GM19455 (cell line): ENCODE measurements around the gene PLXNA1.

Experiments used
- ATAC-seq: cut with Tn5 transposase; IDR thresholded peaks from one replicate; pipeline ENCODE4 v1.9.1; 2021; ENCODE audit not compliant: unreplicated experiment

Gene PLXNA1

DNA sequence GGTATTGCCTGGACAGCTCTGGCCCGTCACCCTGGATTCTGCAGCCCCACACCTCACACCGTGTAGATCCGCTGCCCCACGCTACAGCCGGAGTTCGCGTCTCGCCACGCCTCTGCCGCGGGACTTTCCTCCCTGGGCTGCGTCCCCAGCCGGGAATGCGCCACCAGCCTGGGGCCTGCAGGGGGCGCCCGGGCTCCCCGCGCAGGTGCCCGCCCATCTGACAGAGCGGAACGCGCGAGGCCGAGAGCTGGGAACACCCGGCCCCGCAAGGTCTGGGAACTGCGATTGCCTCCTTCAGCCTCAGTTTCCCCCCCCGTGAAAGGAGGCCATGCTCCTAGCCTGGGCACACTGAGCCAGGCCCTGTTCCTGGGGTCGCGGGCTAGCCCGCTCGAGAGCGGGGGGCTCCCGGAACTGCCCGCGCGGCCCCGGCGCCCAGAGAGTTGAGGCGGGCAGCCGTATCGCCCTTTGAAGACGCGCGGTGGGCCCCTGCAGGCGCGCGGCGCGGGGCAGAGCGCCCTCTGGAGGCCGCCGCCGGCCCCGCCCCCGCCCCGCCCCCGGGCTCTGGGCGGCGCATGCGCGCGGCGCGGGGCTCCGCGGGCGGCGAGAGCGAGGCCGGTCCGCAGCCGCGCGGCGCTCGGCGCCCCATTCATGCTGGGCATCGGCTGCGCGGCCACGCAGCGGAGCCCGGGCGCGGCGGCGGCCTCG, at the start of gene PLXNA1:
PLXNA1 (plus strand) TSS at position 645 of the 705 bp plus-strand sequence. CDS start 5,479 bp downstream, outside the sequence.
- peak; percentile 71 for ATAC-seq

DNA sequence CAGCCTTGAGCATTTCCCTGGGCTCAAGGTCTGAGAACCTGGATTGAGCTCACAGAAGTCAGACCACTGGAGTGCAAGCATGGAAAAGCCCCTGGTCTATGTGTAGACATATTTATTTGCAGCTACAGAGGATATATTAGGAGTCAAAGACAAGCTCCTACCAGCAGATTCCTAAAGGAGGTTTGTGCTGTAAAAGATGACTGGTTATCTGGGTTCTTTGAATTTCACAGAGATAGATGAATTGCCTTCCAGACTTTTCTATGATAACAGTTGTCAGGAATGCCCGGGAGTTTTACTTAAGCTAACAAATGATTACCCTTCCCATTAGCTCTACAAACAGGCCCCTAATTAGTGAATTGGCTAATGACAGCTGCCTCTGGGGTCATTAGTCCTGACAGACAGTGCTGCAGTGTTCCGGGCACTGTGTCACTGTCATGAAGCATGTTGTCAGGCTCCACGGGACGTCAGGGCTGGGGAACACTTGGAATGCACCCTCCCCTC, 48.8 kb upstream of the PLXNA1 start:
- ATAC-seq: no peak

- no peak for ATAC-seq
These were observed 47.9 kb upstream of the PLXNA1 start for GRCh38 chr3:126934991-126935390.

DNA sequence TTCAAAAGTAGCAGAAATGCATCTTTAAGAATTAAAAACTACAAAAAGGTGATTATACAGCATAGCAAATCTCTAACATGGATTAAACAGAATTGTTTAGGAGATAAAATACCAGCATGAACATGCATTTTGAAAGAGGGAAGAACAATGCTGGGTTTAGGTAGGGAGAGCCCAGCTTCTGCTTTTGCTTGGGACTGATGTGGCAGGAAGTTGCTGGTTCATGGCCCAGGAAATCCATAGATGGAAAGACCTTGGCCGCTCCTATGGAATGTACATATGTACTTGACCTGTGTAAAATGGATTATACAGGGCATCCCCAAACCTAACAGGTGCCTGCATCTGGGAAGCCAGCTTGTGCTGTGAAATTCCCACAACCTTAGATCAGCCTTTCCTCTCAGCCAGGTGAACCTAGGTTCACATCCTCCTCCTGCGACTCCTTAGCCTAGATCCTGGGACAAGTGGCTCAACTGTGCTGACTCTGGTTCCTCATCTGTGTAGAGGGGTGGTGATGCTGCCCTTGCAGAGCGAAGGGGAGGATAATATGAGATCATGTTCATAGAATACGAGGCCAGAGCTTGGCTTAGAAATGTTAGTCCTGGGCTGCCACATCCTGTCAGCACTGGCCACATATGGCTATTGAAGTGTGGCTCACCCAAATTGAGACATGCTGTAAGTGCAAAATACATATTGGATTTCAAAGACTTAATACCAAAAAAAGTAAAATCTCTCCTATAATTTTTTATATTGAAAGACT, 47.0 kb upstream of the PLXNA1 start:
- ATAC-seq: no peak

- ATAC-seq: no peak
These were observed 46.0 kb upstream of the PLXNA1 start for GRCh38 chr3:126936853-126937425.

DNA sequence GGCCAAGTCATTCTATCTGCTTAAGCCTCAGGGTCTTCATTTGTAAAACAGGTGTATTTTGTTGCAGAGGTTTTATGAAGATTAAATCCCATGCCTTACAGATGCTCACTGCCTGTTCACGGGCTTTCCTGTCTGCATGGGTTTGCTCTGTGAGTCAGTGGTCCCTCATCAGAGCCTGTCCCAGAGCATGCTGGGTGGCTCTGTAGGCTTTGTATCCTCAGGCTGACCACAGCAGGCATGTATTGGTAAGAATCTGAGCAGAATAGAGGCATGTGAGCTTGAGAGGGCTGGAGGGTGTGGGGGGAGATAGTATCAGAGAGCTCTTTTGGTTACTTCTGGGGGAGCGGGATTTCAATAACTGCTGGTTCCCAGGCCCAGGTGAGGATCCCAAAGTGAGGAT, 45.4 kb upstream of the PLXNA1 start:
- ATAC-seq: no peak

- ATAC-seq: no peak
These were observed 44.9 kb upstream of the PLXNA1 start for GRCh38 chr3:126937973-126938372.

DNA sequence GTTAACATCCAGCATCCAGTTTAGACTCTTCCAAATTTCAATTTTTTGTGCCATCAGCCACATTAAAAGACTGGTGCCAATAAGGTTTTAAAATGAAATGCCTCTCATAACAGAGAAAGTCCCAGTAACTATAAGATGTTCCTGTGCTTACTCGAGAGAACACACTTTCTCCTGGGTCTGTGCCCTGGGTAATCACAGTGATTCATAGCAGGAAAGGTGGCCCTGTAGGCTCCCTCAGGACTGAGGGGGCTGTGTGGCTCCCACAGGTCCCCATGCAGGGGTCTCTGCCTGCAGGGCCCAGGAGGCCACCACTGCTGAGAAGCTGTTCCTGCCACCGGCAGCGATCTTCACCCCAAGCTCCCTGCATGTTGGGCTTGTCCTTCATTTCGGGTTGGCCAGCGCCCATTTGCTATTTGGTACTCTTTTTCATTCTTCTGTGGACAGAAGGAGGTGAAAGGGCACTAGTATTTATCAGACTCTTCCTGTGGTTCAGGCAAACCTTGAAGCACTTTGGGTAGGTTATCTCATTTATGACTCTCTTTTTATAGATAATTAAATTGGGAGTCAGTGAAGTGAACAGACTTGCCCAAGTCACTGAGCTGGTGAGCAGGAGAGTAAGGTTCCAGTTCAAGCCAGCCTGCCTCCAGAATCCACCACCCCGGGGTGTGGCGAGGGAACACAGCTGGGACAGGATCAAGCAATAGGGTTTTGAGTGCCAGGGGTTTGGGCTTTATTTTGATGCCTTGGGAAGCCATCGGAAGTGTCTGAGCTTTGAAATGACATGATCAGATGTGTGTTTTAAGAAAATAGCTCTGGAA, 44.2 kb upstream of the PLXNA1 start:
- no peak for ATAC-seq

GRCh38 chr3:126939338-126939718, 43.6 kb upstream of the PLXNA1 start:
- ATAC-seq: no peak

DNA sequence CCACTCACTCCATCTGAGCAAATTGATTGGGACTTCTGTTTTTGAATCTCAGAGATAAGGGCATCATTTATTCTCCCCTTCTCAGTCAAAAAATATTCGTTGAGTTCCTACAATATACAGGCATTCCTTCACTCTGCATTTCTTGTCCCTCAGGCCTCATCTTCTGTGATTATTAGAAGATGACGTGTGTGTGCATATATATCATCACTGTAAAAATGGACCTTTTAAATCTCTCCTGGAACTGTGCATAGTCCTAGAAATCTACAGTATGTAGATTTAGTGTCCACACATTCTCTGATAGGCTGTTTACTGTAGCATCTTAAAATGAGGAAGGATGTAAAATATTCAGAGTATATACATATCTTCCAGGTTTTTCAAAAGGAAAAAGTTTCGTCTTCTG, 43.2 kb upstream of the PLXNA1 start:
- no peak for ATAC-seq

DNA sequence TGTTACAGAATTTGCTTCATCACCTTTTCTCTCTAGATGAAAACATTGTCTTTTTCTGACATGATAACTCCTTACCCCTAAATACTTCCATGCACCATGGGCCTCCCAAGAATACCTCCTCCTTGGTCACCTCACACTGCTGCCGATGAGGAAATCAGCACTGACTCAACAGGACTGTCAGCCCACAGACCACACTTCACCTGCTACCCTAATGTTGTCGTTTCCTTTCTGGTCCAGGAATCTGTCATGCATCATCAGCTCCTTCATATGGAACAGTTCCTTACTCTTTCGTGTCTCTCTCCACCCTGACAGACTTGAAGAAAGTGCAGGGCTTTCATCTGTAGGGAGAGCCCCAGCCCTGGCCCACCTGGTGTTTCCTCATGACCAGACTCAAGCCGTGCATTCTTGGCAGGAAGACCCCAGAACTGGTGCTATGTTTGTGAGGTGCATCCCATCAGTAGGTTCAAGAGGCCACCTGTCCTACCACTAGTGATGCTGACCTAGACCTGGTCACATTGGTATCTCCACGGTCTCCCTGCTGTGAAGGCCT, 41.1 kb upstream of the PLXNA1 start:
- ATAC-seq: no peak

GRCh38 chr3:126944089-126944965, 38.6 kb upstream of the PLXNA1 start:
- no peak for ATAC-seq

DNA sequence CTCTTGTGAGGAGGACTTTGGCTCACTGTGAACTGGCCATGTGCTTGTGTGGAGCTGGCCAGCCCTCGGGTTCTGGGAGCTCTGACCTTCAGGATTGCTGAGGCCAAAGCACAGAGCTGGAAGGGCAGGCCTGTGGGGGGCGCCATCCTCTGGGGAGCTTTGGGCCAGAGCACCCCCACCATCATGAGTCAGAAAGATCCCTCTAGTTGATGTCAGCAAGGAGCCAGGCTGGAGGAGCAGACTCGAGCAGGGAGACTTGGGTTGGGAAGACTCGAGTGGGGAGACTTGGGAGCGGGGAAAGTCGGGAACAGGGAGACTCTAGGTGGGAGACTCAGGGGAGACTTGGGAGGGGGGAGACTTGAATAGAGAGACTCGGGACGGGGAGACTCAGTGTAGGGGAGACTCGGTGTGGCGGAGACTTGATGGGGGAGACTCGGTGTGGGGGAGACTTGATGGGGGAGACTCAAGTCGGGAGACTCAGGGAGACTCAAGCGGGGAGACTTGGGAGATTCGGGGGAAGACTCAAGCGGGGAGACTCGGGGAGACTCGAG, 37.7 kb upstream of the PLXNA1 start:
- no peak for ATAC-seq

DNA sequence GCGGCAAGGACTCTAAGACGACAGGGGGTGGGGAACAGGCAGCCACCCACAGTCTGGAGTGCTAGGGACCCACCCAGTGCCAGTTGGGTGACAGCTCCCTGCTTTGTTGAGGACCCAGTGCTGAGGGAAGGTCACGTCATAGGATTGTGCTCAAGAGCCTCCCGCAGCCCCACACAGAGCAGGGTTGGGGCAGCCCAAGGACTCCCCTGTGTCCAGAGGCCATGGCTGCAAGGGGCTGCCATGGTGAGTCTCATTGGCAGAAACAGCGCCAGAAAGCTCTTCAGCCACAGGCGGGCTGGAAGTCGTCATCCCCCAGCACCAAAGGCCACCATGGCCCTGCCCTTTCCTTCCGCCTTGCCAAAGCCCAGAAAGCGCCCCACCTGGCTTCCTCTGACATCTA, 37.0 kb upstream of the PLXNA1 start:
- no peak for ATAC-seq

GRCh38 chr3:126946405-126946804, 36.5 kb upstream of the PLXNA1 start:
- ATAC-seq: no peak

GRCh38 chr3:126947429-126947828, 35.5 kb upstream of the PLXNA1 start:
- no peak for ATAC-seq

DNA sequence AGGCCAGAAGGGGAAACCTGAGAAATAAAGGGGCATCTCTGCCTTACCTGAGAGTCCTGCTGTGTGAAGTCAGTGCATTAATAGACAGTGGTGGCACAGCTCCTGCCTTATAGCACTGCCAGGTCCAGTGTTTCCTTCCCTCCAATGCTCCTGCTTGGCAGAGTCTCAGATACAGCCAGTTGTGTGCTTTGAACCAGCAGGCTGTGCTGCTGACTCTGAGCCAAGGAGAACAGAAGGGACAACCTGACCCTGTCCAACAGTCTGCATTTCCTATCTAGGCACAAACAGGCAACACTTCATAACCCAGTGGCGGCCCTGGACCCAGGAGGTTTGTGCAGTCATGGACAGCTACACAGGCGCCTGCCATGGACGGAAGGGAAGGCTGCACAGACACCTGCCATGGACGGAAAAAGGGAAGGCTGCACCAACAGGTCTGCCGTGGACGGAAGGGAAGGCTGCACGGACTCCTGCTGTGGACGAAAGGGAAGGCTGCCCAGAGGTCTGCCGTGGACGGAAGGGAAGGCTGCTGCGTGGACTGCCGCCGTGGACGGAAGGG, 33.9 kb upstream of the PLXNA1 start:
- ATAC-seq: no peak

DNA sequence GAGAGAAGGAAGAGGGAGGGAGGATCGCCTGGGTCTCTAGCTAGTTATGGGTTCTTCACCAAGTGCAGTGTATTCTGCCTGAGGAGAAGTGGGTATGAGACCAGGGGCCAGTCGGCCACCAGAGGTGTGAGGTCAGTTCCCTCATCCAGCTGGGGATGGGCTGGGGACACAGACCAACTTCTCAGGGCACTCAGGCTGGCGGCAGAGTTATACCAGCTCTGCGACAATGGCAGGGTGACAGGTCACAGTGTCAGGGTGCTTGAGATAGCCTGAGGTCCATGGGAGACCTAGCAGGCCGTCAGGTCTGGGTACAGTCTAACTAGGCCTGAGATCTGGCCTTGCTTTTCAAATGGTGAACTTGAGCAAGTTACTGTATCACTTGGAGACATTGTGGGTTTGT, 31.4 kb upstream of the PLXNA1 start:
- no peak for ATAC-seq

DNA sequence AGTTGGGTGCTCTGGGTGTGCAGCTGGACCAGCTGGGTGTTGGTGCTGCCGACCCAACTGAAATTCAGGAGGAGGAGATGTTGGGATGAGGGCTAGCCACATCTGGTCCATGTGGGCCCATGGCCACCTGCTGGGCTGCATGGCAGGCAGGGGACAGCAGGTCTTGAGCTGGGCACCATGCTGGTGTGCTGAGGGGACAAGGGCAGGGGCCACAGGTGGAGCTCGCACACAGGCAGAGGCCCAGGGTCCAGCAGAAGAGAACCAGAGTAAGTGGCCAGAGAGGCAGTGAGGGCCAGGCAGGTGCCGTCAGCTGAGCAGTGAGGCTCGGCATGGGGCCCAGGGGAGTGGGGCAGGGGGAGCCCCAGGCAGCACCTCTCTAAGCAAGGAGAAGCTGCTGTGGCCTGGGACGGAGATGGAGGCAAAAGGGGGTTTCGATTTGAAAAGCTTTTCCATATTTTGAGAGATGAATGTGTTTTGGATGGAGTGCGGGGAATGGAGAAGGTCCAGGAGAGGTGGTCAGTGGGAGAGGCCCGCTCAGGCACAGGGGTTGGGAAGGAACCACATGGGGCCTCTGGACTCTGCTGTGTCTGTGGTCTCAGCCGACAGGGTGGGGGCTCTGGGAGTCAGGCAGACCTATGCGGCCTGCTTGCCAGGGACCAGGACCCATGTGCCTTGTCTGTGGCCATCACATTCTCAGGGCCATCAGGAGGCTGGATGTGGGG, 30.5 kb upstream of the PLXNA1 start:
- no peak for ATAC-seq
